Nucleus accumbens (tissue), 56 donors: ENCODE measurements around the gene TRIM72.
"Not testable (repeated sequence)": the region's sequence is repeated elsewhere in the genome, so short reads cannot be mapped to it uniquely, and the experiment has no call there.

Experiments
- DNase-seq, 56 donors: peaks; one replicate each; lab custom pipeline; 2025; lab: John Stamatoyannopoulos, UW

Gene TRIM72

GRCh38 chr16:31277659-31278260 lies 63.8 kb downstream of the TRIM72 start:
- DNase-seq: no peak

GRCh38 chr16:31278853-31279252 lies 64.9 kb downstream of the TRIM72 start:
- DNase-seq: not testable (repeated sequence)
